ENCODE measurements around the gene CAPG.

DNA sequence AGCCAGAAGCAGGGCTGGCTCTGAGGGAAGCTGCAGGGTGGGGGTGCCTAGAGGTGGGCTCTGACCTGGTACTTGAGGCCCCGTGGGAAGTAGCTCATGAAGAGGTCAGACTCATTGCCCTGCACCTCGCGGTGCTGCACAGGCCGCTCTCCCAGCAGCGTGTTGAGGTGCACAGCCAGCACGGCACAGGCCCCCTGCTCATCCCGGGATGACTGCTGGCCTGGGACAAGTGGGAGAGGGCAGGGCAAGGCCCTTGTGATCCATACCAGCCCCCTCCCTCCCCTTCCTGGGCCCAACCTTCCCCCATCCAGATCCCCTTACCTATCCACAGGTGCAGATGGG, 8.7 kb downstream of the CAPG start:
- no peak for TF ChIP-seq CTCF (IDR thresholded peaks at IDR 0.05; ENCODE audit: low read length)
- TF ChIP-seq EZH2phosphoT487 (IDR thresholded peaks at IDR 0.05; ENCODE audit: low read length): no peak
- TF ChIP-seq EZH2 (optimal IDR thresholded peaks at IDR 0.05; ENCODE audit: low read depth, low read length): no peak
